K562 (cell line): ENCODE data around the gene GPC2. TPM values are rescaled to one million over a fixed set of nuclear protein-coding genes. Genes with fewer than 3 reads are reported as not detected.

Source experiments
- ATAC-seq: fragments of 200-7000 bp; cut with Tn5 transposase; 3 replicates; pipeline ENCODE4 v1.9.1; 2020; ENCODE audit warnings: moderate library complexity
- BruUV-seq: library from RNA; stranded (reverse); fragments of 400-500 nt; replicated peaks from 2 replicates; lab custom pipeline; 2021; lab: Mats Ljungman, UMichigan
- CTCF ChIA-PET: fragments of 300-600 bp; formaldehyde crosslinking; extraction: SDS; loops from one replicate; lab custom pipeline; 2021; ENCODE audit warnings: low intra/inter-chr PET ratio; lab: Yijun Ruan, JAX
- POLR2A ChIA-PET: fragments of 300-600, 350-650 bp; sonication (Branson Sonifier 250); formaldehyde crosslinking; extraction: SDS; loops from one replicate; lab custom pipeline; 2021; ENCODE audit warnings: antibody characterized with exemption, inconsistent platforms; lab: Yijun Ruan, JAX
- DNase-seq, 4 experiments: peaks; one replicate each; pipeline versions ENCODE4 v3.0.0 to v3.0.0-alpha.2; 2011 to 2018; ENCODE audit warnings: low spot score in 3 of 4, mixed read lengths in 3 of 4; ENCODE audit errors: extremely low read depth in 1 of 4
- FAIRE-seq: peaks from 2 replicates; lab custom pipeline; 2011; peaks lifted over from hg19 to GRCh38; lab: Jason Lieb, UNC
- H2AFZ ChIP-seq: 2 replicates; pipeline ENCODE4 v1.6.0; 2011; ENCODE audit warnings: low read depth, low read length, control low read depth, inconsistent platforms
- H3K27ac ChIP-seq: fragments of 200-600 bp; 3 replicates; pipeline ENCODE4 v1.8.0; 2011; ENCODE audit warnings: low read depth, mild to moderate bottlenecking, control low read depth, inconsistent platforms, low read length, moderate library complexity, mixed read lengths; ENCODE audit errors: extremely low read depth
- H3K27me3 ChIP-seq, 2 experiments: fragments of 300-600 bp in 1 of 2; 2 replicates in 1 of 2; 3 replicates in 1 of 2; pipeline versions ENCODE4 v1.6.0 to v1.8.0; 2011; ENCODE audit warnings: inconsistent platforms in 2 of 2, low read length in 2 of 2, mild to moderate bottlenecking in 1 of 2, mixed read lengths in 1 of 2, moderate library complexity in 1 of 2; ENCODE audit not compliant: control insufficient read depth in 2 of 2, insufficient read depth in 2 of 2
- H3K36me3 ChIP-seq: fragments of 300-600 bp; 3 replicates; pipeline ENCODE4 v1.8.0; 2011; ENCODE audit warnings: mild to moderate bottlenecking, low read length, inconsistent platforms; ENCODE audit not compliant: control insufficient read depth, insufficient read depth
- H3K4me1 ChIP-seq, 2 experiments: fragments of 200-600 bp in 1 of 2; replicated peaks in 1 of 2; 2 replicates in 1 of 2; 3 replicates in 1 of 2; pipeline versions ENCODE4 v1.5.1 to v1.8.0; 2011; ENCODE audit warnings: inconsistent platforms in 2 of 2, low read length in 2 of 2, mild to moderate bottlenecking in 1 of 2, mixed read lengths in 1 of 2, moderate library complexity in 1 of 2; ENCODE audit not compliant: control insufficient read depth in 2 of 2, insufficient read depth in 2 of 2
- H3K4me2 ChIP-seq: 2 replicates; pipeline ENCODE4 v1.6.1; 2011; ENCODE audit warnings: low read length, control low read depth, inconsistent platforms, mixed read lengths; ENCODE audit not compliant: insufficient read depth
- H3K4me3 ChIP-seq: fragments of 200-600 bp; sonication (generic), shearing (Covaris generic); 2 replicates; pipeline ENCODE4 v1.5.1; 2016; ENCODE audit warnings: control low read depth, inconsistent platforms
- H3K79me2 ChIP-seq: fragments of 200-600 bp; 3 replicates; pipeline ENCODE4 v1.8.0; 2011; ENCODE audit warnings: low read length, inconsistent platforms; ENCODE audit not compliant: control insufficient read depth, insufficient read depth
- H3K9ac ChIP-seq, 2 experiments: 2 replicates each; pipeline versions ENCODE4 v1.6.0 to v1.6.1; 2011; ENCODE audit warnings: low read depth in 2 of 2, low read length in 2 of 2, control low read depth in 1 of 2, inconsistent platforms in 1 of 2, mild to moderate bottlenecking in 1 of 2, mixed read lengths in 1 of 2; ENCODE audit not compliant: insufficient read depth in 1 of 2
- H3K9me1 ChIP-seq: one replicate; pipeline ENCODE4 v1.6.0; 2011; ENCODE audit warnings: inconsistent platforms, mild to moderate bottlenecking, low read length, moderate library complexity; ENCODE audit not compliant: control insufficient read depth, insufficient read depth
- H3K9me3 ChIP-seq: replicated peaks from 2 replicates; pipeline ENCODE4 v1.5.1; 2011; ENCODE audit warnings: low read depth, low read length, inconsistent platforms; ENCODE audit not compliant: control insufficient read depth, insufficient read depth
- H4K20me1 ChIP-seq: replicated peaks from 2 replicates; pipeline ENCODE4 v1.6.1; 2011; ENCODE audit warnings: low read length, inconsistent platforms, mixed read lengths; ENCODE audit not compliant: control insufficient read depth, insufficient read depth
- ARID3A ChIP-seq: IDR thresholded peaks from 2 replicates; pipeline ENCODE4 v1.6.1; 2012; ENCODE audit warnings: low read depth, low read length, improper control_type of control experiment, borderline replicate concordance
- BRD9 ChIP-seq: fragments of 450-650 bp; IDR thresholded peaks from 2 replicates; pipeline ENCODE4 v1.6.1; 2018; ENCODE audit warnings: low read depth; ENCODE audit not compliant: partially characterized antibody
- CGGBP1 ChIP-seq: fragments of 250-450 bp; sonication (Bioruptor Pico); IDR thresholded peaks from 2 replicates; pipeline ENCODE4 v1.9.0; 2021; ENCODE audit warnings: mild to moderate bottlenecking
- CREB5 ChIP-seq: fragments of 250-450 bp; sonication (Bioruptor Pico); IDR thresholded peaks from 2 replicates; pipeline ENCODE4 v1.5.0; 2020; ENCODE audit warnings: mild to moderate bottlenecking
- DNMT1 ChIP-seq: fragments of 450-650 bp; IDR thresholded peaks from 2 replicates; pipeline ENCODE4 v1.6.1; 2016; ENCODE audit warnings: antibody characterized with exemption, mild to moderate bottlenecking
- FUS ChIP-seq: fragments of 200-400 bp; formaldehyde crosslinking; optimal IDR thresholded peaks from 2 replicates; pipeline ENCODE3; 2017; ENCODE audit warnings: low read depth, low read length
- HMGXB4 ChIP-seq: sonication (generic); formaldehyde crosslinking; IDR thresholded peaks from 2 replicates; pipeline ENCODE4 v1.8.1; 2023; ENCODE audit warnings: mild to moderate bottlenecking, missing genetic modification reagents
- MCM3 ChIP-seq: fragments of 450-650 bp; IDR thresholded peaks from 2 replicates; pipeline ENCODE4 v1.6.1; 2016
- MTA2 ChIP-seq: fragments of 450-650 bp; IDR thresholded peaks from 2 replicates; pipeline ENCODE4 v1.6.1; 2016; ENCODE audit warnings: low read depth
- RAD21 ChIP-seq, 2 experiments: fragments of 250-450 bp in 1 of 2; fragments of 450-650 bp in 1 of 2; sonication (Bioruptor Pico) in 1 of 2; formaldehyde crosslinking in 1 of 2; IDR thresholded peaks in 1 of 2; conservative IDR thresholded peaks in 1 of 2; 2 replicates each; pipeline versions ENCODE4 v1.4.0 to v1.8.0; 2020 to 2022; ENCODE audit warnings: mild to moderate bottlenecking in 2 of 2, moderate library complexity in 1 of 2
- TRIM24 ChIP-seq, 2 experiments: fragments of 450-650 bp; IDR thresholded peaks; 2 replicates each; pipeline ENCODE4 v1.6.1; 2016
- ZNF316 ChIP-seq: fragments of 450-650 bp; IDR thresholded peaks from 2 replicates; pipeline ENCODE4 v1.6.1; 2016
- ZNF398 ChIP-seq: fragments of 250-450 bp; sonication (Bioruptor Pico); IDR thresholded peaks from 2 replicates; pipeline ENCODE4 v1.8.0; 2021; ENCODE audit warnings: moderate library complexity, mild to moderate bottlenecking, inconsistent platforms
- WGBS: fragments of 100-300 bp; shearing (Covaris generic); methylation state at CpG from one replicate; pipeline ENCODE4 v1.1.6; 2016; ENCODE audit warnings: low coverage, mixed read lengths; ENCODE audit not compliant: insufficient coverage; ENCODE audit errors: missing lambda C conversion rate; 5-methylcytosine and 5-hydroxymethylcytosine counted together
- in situ Hi-C: fragments of 300-500 bp; cut with MboI; formaldehyde crosslinking; loops from 4 replicates; pipeline ENCODE4 v1.15.0; 2018; ENCODE audit warnings: inconsistent platforms, mixed read lengths
- intact Hi-C: fragments of 100-400 bp; cut with micrococcal nuclease; formaldehyde crosslinking; loops from 2 replicates; pipeline ENCODE4 v1.14.2; 2022
- polyA plus RNA-seq, 8 experiments: library from polyadenylated mRNA; depleted of rRNA in 4 of 8; stranded (reverse) in 5 of 8; unstranded in 3 of 8; fragments of >200 nt; fragmentation: Nextera tagmentation in 2 of 8; fragmentation: Illumina TruSeq in 1 of 8; extraction: Ambion mirVana in 2 of 8; extraction: Trizol in 1 of 8; gene quantifications; 2 replicates each; pipeline versions ENCODE4 v1.2.1 to v1.2.3, GENCODE V29; 2011 to 2014; ENCODE audit warnings: inconsistent platforms in 1 of 8, missing spikeins in 1 of 8
- total RNA-seq, 7 experiments: library from RNA; depleted of rRNA in 6 of 7; stranded (reverse); fragments of >200 nt in 6 of 7; fragmentation: Illumina TruSeq in 2 of 7; extraction: Trizol in 2 of 7; gene quantifications; 2 replicates each; pipeline versions ENCODE4 v1.2.1 to v1.2.3, GENCODE V29; 2011 to 2021; ENCODE audit warnings: low replicate concordance in 1 of 7

Gene GPC2
- total and polyA plus RNA-seq, 9 of the 15 experiments (the other 6 are each of a cell fraction or from before 2014, with no cell fraction given) = 0.06 to 7.7 (median 1.4) TPM; not detected in 1

- H3K4me1 ChIP-seq = peaks cover 0 to 11% of the 10 kb centered on the region in 2 experiments; a peak in 3 of 5 replicates
- no peaks in the 10 kb centered on the region for H3K27me3 ChIP-seq
- ATAC-seq (peak; percentile 90), FAIRE-seq (peak; percentile 83), DNase-seq (peak; percentile 48 to 76 (median 52))
- no peaks in the 10 kb centered on the region for H3K9me1 ChIP-seq
- no peaks in the 10 kb centered on the region for H3K79me2 ChIP-seq
- BruUV-seq = no TSS peak
- no peaks in the 10 kb centered on the region for H3K36me3 ChIP-seq
- H4K20me1 ChIP-seq = no peaks in the 10 kb centered on the region
- ChIA-PET POLR2A (interaction anchor here (0.7 to 1.5 kb wide), 4 partner anchors 8 to 239 kb away, joined by 3 to 12 read pairs (median 7); partner anchors contain the start of gene MEPCE), CTCF (interaction anchor here (1.1 kb wide), 1 partner anchor 27 kb away, joined by 4 read pairs; no protein-coding TSS in a partner anchor)
- no peak overlapping the region for H3K4me2 ChIP-seq
- H3K27ac ChIP-seq = no peak overlapping the region
- WGBS = 5% methylated on average over 4 of the region's 4 CpGs
- H3K4me3 ChIP-seq = no peak overlapping the region
- intact Hi-C loops = loop anchor here (1.0 kb wide), 3 partner anchors 26 to 42 kb away; partner anchors contain the start of genes LAMTOR4 and TRAPPC14
- no peak overlapping the region for H3K9ac ChIP-seq
- in situ Hi-C loops = no loop called here
- peak overlapping the region; percentile 75 for H2AFZ ChIP-seq
- no peaks in the 10 kb centered on the region for H3K9me3 ChIP-seq
- TF ChIP-seq CGGBP1 (CRISPR knock-in tag) = no peak
- TF ChIP-seq ZNF316 = peak; percentile 83
- TF ChIP-seq CREB5 = no peak
- TF ChIP-seq ARID3A = peak; percentile 71; the same call in 1 of the 2 replicates
- TF ChIP-seq DNMT1 = no peak
- TF ChIP-seq RAD21 (CRISPR knock-in tag; conservative IDR thresholded peaks at IDR 0.05 in 1 of 2, IDR thresholded peaks at IDR 0.05 in 1 of 2) = peak; percentile 78 to 83
- TF ChIP-seq HMGXB4 (CRISPR knock-in tag) = no peak
- no peak for TF ChIP-seq FUS
- no peak for TF ChIP-seq ZNF398
- peak in 1 of 2 experiments; percentile 40; a peak in 1 of 4 replicates for TF ChIP-seq TRIM24 (IDR thresholded peaks at IDR 0.05)
- no peak; the same call in 1 of the 2 replicates for TF ChIP-seq MTA2
- TF ChIP-seq BRD9 = peak; percentile 75
- no peak for TF ChIP-seq MCM3
Observed at GRCh38 chr7:100190048-100190711, 13.0 kb upstream of the GPC2 start.
